Left colon (tissue), 2 donors: ENCODE results near the gene SCN2B. TPM values are rescaled to one million over a fixed set of nuclear protein-coding genes. Genes with fewer than 3 reads are reported as not detected.
A peak's percentile ranks its signal among the peaks of the same experiment; 100 is the strongest.

ENCODE experiments used
- ATAC-seq: fragments of 200-7000 bp; cut with Tn5 transposase; one replicate; pipeline ENCODE4 v1.9.1; 2020; ENCODE audit warnings: mild to moderate bottlenecking, moderate library complexity
- DNase-seq, 2 donors: peaks; one replicate each; pipeline ENCODE4 v3.0.0-alpha.2; 2020
- intact Hi-C, 2 donors: fragments of 100-400 bp; cut with DNase I in 1 of 2; cut with micrococcal nuclease in 1 of 2; formaldehyde crosslinking; loops; one replicate each; pipeline versions ENCODE4 v1.11.2 to v1.14.0; 2022; cut with DNase I, micrococcal nuclease
- long read RNA-seq: library from polyadenylated mRNA; unstranded; transcript quantifications from one replicate; pipeline ENCODE4 v2.0.0, GENCODE V29; 2021
- total RNA-seq, 2 donors: library from RNA; stranded (reverse); fragmentation: NEBNext Ultra II Directional; extraction: Animal tissue kit (Norgen Biotek cat#: 25700); gene quantifications; one replicate each; pipeline ENCODE4 v1.2.1, GENCODE V29; 2021
- donor health status: DM: no; HTN: no; CAD: no.
- donor health status: DM: yes; HTN: yes; CAD: no.

The SCN2B gene, protein sequence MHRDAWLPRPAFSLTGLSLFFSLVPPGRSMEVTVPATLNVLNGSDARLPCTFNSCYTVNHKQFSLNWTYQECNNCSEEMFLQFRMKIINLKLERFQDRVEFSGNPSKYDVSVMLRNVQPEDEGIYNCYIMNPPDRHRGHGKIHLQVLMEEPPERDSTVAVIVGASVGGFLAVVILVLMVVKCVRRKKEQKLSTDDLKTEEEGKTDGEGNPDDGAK
- under 1 TPM; 0.06 to 0.47 TPM for total RNA-seq
- long read RNA-seq, partial matches to known transcripts: 0 of 1 reads
- long read RNA-seq, other reads (novel, unspliced or antisense): 1 of 1 reads

DNA sequence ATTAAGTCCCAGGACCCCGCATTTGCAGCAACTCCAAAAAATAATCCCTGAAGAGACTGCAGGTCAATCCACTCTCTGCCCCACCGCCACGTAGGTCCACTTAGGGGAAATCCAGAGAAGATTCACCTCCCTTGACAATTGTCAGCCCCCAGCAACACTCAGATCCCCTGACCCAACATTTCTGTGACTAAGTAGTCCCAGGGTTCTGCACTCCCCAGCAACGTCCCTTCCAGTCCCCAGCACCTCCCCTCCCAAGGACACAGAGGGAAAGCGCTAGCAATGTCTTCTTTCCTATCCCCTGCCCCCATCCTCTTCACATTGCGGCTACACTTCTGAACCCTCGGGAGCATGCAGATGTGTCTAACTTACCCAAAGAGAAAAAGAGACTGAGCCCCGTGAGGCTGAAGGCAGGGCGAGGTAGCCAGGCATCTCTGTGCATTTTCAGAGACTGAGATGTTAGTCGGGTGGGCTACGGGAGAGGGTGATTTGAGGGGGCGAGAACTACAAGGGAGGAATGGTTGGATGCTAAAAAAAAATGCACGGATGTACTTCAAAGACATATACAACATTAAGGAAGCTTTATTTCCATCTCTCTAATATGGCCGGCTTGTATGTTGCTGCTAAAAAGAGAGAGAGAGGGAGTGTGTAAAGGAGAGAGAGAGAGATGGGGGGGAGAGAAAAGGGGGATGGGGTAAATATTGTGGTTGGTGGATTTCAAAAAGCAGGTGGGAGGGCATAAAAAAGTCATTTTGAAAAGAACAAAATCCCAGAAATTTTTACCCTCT is at the start of gene SCN2B:
Gene SCN2B (minus strand): TSS at position 647 of the 785 bp plus-strand sequence. CDS start 208 bp downstream, at position 439.
- DNase-seq (no peak), ATAC-seq (no peak)
- intact Hi-C loops: no loop called here

DNA sequence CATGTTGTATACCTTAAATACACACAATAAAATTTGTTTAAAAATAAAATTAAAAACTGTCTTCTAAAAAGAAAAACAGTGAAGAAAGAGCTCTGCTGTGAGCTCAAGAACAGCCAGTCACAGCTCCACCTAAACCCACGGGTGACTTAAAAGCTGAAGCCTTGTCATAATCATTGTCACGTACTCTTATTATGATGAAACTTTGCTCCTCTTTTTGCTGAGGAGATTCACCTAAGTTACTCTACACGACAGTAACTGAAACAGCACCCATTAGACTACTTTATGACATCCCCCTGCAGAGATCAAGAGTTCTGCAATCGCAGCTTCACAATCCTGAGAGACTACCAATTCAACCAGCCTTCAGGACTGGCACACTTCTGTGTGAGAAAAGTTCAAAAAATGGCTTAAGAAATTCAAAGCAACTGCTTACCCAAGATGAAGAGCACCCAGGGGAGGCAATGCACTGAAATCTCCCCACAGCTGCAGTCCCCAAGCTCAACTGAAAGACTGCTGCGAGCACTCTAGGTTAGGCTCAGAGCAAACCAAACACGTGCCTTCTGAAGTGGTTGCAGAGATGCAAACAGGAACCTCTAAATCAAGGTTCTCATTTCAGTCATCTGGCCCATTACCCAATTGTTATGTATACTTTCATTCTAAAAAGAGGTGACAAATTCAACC is 48.2 kb upstream of the SCN2B start, which contains the start of gene JAML:
Gene JAML (minus strand): TSS at position 501 of the 678 bp plus-strand sequence. CDS start 10,145 bp downstream, outside the sequence.
- intact Hi-C loops: no loop called here
- DNase-seq (peak in 1 of 2 donors; percentile 41), ATAC-seq (no peak)

DNA sequence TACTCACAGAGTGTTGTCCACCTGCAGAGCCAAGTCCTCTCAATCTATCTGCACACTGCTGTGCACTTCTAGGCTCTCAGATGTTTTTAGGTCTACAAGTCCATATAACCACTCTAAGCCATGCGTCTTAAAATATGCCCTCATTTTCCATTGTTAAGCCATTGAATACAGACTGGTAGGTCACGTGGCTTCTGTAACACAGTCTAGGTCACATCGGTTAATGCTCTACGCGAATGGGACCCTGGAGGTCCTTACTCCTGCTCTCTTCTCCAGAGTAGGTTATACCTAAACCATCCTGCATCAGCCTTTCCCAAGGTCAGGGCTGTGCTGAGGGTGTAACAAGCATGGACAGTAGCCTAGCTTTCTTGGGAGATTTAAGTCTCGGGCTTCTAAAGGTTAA is 47.6 kb upstream of the SCN2B start:
- intact Hi-C loops: no loop called here
- DNase-seq: no peak
- peak; percentile 19 for ATAC-seq

DNA sequence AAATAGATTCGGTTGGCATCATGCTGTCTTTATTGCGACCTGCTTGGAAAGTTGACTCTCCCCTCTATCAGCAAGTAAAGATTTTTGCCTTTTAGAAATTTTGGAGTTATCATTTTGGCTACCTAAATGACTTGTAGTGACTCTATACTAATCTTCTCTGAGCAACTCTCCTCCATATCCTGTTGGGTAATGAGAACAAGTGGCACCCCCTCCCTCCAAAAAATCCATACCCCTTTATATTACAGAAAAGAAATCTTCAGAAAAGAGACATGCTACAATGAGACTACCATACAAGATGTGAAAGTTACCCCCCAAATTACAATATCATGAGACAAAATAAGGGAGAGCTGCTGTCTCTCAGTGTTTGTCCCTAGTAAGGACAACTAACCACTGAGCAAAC is 47.1 kb upstream of the SCN2B start:
- intact Hi-C loops: no loop called here
- ATAC-seq (no peak), DNase-seq (no peak)

DNA sequence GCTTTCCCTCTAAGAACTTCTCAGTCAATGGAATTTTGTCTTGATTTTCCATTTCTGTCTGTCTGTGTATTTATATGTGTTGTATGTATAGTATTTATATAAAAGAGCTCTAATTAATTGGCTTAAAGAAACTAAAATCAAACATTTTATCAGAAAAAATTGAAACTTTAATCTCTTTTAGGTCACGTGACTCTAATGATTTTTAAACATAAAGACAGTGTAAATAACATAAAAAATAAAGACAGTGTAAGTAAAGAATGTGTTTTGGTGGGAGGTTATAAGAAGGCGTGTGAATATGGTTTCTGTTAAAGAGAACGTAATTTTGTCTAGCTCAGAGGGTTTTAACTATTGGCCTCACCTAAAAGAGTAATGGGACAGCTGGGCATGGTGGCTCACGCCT is 46.0 kb upstream of the SCN2B start:
- ATAC-seq (no peak), DNase-seq (no peak)
- intact Hi-C loops: no loop called here

DNA sequence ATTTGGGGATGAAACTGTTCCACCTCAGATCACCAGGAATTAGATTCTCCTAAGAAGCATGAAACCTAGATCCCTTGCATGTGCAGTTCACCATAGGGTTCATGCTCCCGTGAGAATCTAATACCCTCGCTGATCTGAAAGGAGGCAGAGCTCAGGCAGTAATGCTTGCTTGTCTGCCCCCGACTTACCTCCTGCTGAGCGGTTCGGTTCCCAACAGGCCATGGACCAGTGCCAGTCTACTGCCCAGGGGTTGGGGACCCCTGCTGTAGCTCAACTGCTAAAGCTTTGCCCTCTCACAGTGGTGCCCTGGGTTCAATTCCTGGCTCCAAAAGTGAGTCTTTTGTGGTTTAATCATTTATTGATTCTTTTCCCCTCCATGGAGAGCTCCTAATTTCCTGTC is 45.0 kb upstream of the SCN2B start:
- ATAC-seq (no peak), DNase-seq (no peak)
- intact Hi-C loops: no loop called here

DNA sequence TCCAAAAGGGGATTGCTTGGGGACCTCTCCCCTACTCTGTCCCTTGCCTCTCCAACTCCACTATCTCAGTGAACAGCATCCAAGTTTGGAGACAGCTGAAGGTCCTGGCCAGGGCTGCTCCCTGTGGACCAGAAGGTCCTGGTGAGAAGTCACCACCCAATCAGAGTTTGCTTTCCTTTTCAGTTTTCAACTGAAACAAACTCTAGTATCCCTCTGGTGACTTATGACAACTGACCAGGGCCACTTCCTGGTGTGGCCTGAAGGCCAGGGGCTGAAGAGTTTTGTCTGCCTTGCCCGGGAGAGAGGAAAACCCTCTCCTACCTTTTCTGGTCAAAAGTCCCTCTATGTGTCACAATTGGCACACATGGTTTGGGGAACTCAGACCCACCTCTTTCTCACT is 43.3 kb upstream of the SCN2B start:
- ATAC-seq: no peak
- intact Hi-C loops: no loop called here

DNA sequence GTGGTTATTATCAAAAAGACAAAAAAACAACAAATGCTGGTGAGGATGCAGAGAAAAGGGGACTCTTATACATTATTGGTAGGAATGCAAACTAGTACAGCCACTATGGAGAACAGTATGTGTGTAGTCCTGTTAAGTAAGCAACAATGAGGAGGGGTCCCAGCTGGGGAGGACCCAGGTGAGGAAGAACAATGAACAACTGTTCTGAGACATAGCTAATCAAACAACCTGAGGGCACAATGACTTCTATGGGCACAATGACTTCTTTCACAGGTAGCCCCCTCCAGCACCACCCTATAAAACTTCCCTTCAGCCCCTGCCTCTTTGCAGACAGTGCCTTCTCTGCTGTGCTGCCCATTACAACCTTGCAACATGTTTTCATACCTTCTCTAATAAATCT is 42.8 kb upstream of the SCN2B start:
- no peak for ATAC-seq
- intact Hi-C loops: no loop called here
- DNase-seq: no peak

More for the DNA sequence above, 43.3 kb upstream of the SCN2B start:
- DNase-seq: no peak

DNA sequence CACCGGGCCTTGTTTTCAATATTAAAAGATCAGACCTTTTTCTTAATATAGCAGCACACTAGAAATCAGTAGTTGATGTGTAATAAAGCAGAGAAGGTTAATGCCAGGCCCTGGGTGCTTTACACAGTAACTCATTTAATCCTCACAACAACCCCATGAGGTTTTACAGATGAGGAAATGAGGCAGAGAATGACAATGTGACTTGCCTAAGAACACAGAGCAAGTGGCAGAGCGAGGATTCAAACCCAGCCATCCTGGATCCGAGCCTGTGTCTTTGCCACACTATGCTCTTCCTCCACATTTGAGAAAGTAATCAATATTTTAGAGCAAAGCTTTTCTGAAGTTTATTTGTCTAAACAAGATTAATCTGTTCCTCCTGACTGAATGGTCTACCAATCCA is 41.1 kb upstream of the SCN2B start:
- ATAC-seq: no peak
- DNase-seq: no peak
- intact Hi-C loops: no loop called here

DNA sequence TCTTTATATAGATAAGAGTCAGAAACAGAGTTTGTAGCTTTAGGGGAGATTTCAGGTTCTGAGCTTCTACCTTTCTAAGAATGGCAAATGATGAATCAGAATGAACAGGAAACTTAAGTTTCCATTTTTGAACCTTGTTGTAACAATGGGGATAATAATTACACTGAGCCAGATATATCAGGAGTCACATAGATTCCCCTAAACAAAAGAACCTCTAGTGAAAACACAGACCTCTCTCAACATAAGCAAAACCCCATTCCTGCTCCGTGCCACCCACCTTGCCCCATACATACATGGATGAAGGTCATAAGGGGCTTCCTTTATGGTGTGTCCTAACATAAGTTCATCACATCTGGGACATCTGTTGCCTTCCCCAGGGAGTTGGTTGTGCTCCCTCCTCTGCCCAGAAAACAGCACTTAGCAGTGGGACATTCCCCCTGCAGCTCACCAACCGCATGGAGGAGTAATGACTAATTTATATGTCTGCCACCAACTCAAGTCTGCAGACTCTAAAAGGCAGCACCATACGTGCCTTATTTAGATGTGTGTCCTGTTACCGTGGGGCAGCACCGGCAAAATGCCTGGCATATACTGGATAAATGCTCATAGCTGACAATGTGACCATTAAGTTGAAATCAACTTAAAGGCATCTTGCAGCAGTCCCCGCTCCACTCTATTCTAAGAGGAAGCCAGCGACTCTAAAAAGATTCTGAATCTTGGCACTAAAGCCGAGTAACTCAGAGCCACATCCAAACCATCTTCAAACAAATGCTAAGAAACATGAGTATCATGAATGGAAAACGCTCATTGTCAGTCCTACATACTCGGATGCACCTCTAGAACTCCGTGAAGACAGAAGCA is 40.4 kb upstream of the SCN2B start:
- intact Hi-C loops: no loop called here
- no peak for ATAC-seq

DNA sequence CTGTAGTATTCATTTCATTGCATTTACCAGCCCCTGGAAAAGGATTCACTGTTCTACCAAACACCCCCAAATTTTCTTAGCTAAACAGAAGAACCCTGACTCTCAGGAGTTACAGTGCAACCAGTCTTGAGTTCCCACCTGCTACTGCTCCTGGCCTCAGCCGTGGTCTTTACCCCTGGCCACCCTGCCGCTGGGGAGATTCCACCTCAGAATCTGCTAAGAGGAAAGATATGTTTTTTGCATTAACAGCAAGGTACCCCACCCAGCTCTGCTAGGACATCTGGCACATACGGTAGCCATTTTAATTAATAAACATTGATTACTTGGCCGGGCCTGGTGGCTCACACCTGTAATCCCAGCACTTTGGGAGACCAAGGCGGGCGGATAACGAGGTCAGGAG is 39.3 kb upstream of the SCN2B start:
- ATAC-seq: no peak
- DNase-seq: no peak
- intact Hi-C loops: loop anchor here in 1 of 2 donors (2.0 kb wide), 1 partner anchor 23 kb away; no protein-coding TSS in a partner anchor

More for the DNA sequence above, 40.4 kb upstream of the SCN2B start:
- DNase-seq: no peak

DNA sequence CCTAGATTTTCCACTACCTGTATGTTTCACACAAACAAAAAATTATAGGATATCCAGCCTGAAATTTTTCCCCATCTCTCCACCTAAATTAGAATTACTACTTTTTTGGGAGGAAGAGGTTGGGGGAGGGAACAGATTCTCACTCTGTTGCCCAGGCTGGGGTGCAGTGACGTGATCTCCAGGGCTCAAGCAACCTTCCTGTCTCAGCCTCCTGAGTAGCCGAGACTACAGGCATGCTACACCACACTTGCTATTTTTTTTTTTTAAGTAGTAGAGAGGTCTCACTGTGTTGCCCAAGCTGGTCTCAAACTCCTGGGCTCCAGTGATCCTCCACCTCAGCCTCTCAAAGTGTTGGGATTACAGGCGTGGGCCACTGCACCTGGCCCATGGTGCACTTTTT is 38.8 kb upstream of the SCN2B start:
- no peak for ATAC-seq
- DNase-seq: no peak
- intact Hi-C loops: loop anchor here in 1 of 2 donors (2.0 kb wide), 1 partner anchor 24 kb away; no protein-coding TSS in a partner anchor

DNA sequence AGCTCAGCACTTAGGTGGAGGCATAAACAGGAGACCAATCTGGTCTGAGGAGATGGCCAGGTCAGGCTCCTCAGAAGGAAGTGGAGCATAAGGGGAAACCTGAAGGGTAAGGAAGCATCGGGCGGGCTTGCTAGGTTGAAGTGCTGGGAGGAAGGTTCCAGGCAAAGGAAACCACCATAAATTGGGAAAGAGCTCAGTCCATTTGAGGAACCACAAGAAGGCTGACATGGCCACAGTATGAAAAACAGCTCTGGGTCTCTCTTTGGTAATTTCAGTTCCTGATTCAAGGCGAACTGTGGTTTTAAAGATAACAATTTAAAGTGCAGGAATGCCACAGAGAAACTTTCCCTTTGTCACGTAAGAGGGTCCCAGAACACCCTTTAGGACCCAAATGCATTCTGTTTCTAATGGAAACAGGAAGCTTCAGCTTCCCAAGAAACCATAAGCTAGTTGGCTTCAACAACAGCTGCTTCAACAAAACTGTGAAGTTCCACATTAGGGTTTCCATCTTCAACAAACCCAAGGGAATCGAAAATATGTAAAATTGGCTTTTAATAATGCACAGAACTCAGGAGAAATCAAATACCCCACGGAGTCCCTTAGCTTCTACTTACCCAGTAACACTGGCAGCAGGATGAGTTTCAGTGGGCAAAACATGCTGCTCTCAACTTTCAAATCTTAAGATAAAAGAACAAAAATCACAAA is 37.9 kb upstream of the SCN2B start:
- intact Hi-C loops: loop anchor here in 1 of 2 donors (2.0 kb wide), 1 partner anchor 24 kb away; no protein-coding TSS in a partner anchor
- DNase-seq: peak; percentile 48 to 54
- ATAC-seq: peak; percentile 54

DNA sequence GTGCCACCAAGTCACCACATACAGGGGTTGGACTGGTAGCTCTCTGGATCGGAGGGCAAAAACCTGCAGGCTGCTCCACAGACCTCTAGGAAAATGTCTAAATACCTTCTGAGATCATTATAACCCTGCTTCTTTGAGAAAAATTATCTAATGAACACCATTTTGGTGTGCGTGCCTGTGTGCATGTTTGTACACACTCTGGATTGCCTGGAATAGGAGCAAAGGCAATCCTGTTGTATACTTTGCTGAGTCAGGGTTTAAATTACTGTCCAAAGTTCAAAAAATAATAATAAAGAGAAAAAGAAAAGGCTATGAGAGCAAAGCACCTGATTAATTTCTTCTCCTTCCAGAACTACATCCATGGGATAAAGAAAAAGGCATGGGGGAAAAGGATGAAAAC is 37.3 kb upstream of the SCN2B start:
- ATAC-seq: peak; percentile 88
- intact Hi-C loops: loop anchor here in 1 of 2 donors (2.0 kb wide), 1 partner anchor 25 kb away; no protein-coding TSS in a partner anchor
- peak in 1 of 2 donors; percentile 54 for DNase-seq

DNA sequence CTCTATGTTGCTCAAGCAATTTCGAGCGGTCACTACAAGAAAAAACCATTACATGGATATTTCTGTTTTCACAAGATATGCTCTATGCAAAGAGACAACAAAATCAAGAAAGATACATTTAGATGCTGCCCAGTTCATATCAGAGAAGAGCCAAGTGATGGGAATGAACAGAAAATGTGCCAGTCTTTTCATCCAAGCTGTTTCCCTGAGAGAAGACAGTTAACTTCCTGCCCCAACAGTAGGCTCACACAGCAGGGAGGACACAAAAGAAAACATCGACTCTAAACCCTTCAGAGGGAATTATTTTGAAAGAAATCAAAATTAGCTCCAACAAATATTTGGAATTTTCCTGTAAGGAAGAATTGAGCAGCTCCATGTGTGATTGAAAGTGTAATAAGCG is 36.8 kb upstream of the SCN2B start:
- intact Hi-C loops: no loop called here
- ATAC-seq (peak; percentile 34), DNase-seq (no peak)

DNA sequence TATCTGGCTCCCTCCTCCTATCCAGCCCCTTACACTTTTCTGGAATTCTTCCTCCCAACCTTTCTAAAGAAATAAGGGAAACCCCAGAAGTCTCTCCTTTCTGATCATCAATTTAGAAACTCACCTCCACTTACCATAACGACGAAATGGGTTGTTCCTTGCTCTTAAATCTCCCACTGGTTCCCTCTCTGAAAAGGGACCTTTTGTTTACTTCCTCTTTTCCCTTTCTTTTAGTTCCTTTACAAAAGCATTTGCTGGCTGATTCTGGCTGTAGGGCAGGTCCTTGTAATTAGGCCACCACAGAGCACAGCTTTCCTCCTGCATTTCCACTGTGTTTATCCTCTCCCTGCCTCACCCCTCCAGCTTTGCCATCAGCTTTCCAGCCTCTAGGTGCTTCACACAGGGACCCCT is 36.3 kb upstream of the SCN2B start:
- peak; percentile 45 for ATAC-seq

DNA sequence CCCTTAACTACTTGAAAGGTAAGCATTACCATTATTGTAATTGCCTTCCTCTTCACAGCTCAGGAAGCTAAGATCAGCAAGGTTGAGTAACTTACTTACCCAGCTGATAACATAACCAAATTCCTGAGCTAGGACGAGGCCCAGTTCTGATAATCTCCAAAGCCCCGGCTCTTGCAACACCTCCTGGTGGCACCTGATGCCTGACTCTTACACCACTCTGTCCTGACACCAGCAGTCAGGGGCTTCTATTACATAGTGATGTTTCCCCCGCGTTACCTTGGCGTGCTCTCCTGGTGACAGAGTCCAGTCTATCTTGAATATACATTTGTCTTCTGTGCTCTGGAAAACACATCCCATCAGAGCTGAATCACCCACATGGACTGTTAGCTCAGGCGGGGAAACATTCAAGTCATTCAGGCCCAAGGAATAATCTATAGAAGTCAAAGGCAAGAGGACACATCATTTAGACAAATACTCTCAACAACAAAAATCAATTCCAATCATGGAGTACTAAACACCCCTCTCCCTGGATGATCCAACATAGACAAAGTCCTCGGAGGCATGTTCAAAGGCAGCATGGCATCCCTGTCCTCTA is 35.8 kb upstream of the SCN2B start:
- DNase-seq (no peak), ATAC-seq (no peak)
- intact Hi-C loops: no loop called here

More for the DNA sequence above, 36.3 kb upstream of the SCN2B start:
- DNase-seq: no peak
- intact Hi-C loops: no loop called here
